Brain pericyte (primary cell): ENCODE data around the gene SRGAP2B.
"Not testable (repeated sequence)": the region's sequence is repeated elsewhere in the genome, so short reads cannot be mapped to it uniquely, and the experiment has no call there.

ENCODE experiments used
- DNase-seq: peaks from one replicate; pipeline ENCODE4 v3.0.0-alpha.2; 2012; ENCODE audit warnings: low read depth, low spot score

SRGAP2B gene

DNA sequence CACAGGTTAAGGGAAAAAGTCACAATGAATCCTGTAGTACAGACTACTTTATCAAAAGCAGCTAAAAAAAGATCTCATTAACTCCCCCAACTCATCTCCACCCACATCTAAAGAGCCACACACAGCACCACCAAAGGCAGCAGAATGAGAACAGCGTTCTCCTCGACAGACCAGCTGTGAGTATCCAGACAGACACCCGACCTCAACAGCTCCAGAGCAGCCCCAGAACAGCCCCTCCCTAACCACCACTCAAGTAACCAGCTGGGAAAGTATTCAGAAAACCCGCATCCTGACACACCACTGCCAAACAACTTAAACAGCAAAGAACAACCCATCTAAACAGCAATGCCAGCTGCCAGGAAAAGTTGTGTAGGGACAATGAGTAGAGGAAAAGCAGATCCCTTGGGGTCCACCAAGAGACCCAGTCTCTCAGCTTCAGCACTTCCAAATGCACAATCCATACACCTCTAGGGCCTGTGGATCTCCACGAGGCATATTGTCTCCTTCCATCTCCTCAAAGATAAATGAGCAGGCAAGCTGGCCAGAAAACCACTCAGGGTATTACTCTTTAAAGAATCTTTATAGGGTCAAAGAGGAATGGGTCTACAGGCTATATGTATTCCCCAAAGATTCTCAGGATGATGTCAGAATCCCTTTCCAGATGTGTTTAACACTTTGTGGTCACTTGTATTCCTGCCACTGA, 49.4 kb downstream of the SRGAP2B start:
- DNase-seq = not testable (repeated sequence)

- DNase-seq = not testable (repeated sequence)
Measured at GRCh38 chr1:145041519-145041918, 53.6 kb downstream of the SRGAP2B start.

GRCh38 chr1:145036019-145036418, 59.1 kb downstream of the SRGAP2B start:
- not testable (repeated sequence) for DNase-seq

DNA sequence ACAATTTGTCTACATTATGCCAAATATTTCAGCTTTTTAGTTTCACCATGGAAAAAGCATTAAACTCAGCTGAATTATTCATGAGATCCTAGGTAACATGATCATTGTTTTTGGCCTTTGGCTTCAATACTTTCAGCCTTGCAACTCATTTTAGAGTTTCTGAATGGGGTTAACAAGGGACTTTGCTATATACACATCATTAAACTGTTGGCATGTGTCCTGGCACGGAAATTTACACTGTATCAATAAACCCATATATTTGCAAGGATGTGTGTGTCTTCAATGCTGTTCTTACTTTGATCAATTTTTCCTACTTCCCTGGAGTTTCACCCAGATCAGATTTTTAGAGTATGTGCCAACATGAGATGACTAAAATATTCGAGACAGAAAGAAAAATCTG, 61.6 kb downstream of the SRGAP2B start:
- DNase-seq = not testable (repeated sequence)

GRCh38 chr1:145027251-145027650, 67.9 kb downstream of the SRGAP2B start:
- not testable (repeated sequence) for DNase-seq

GRCh38 chr1:145025286-145025685, 69.8 kb downstream of the SRGAP2B start:
- not testable (repeated sequence) for DNase-seq

GRCh38 chr1:145022259-145022658, 72.9 kb downstream of the SRGAP2B start:
- not testable (repeated sequence) for DNase-seq

DNA sequence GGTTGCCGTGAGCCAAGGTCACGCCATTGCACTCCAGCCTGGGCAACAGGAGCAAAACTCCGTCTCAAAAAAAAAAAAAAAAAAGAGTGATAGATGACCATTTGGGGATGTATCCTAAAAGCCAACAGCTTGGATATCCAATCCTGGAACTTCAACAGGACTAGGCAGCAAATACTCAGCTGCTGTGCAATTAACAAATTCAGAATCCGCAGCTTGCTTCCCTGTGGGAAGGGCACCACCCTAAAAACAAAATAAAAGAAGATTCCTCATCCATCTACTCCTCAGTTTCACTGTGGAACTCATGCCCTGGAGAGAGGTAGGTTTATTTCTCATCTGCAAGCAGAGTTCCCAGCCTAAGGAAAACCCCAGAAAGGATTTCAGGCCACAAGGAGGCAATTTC, 73.4 kb downstream of the SRGAP2B start:
- DNase-seq = not testable (repeated sequence)

- DNase-seq = not testable (repeated sequence)
Measured at GRCh38 chr1:145019709-145020108, 75.4 kb downstream of the SRGAP2B start.

- DNase-seq = not testable (repeated sequence)
Measured at GRCh38 chr1:145017725-145018124, 77.4 kb downstream of the SRGAP2B start.

DNA sequence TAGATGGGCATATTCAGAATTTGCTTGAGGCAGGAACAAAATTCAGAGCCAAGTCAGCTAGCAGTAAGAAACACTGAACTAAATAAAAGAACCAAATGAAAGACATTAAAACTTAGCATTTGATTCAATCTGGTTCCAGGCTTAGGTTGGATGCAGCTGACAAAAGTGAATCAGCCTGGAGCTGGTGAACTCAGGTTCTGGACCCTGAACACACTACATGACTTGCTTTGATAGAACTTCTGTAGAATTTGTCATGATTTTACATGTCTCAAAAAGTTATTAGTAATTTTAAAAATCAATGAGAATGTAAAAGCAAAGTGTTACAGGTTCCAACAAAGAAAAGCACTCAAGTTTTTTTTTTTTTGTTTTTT, 78.7 kb downstream of the SRGAP2B start:
- DNase-seq = not testable (repeated sequence)

GRCh38 chr1:145015744-145016491, 79.2 kb downstream of the SRGAP2B start:
- DNase-seq = not testable (repeated sequence)

DNA sequence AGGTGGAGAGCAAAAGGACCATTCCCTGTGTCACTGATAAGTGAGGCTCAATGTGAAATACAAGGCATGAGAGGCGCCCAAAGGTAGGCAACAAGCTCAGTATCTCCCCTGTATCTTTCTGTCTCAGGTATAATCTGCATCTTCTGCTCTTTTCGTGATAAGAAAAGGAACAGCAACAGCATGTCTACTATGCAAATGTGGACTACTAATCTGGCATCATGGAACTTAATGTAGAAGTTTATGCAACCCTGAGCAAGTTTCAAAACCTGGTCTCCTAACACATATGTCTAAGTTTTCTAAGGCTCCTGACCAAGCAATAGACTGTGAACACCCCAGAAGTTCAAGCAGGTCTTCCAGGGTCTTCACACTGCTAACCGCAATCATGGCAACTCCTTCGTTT, 81.8 kb downstream of the SRGAP2B start:
- DNase-seq = not testable (repeated sequence)

DNA sequence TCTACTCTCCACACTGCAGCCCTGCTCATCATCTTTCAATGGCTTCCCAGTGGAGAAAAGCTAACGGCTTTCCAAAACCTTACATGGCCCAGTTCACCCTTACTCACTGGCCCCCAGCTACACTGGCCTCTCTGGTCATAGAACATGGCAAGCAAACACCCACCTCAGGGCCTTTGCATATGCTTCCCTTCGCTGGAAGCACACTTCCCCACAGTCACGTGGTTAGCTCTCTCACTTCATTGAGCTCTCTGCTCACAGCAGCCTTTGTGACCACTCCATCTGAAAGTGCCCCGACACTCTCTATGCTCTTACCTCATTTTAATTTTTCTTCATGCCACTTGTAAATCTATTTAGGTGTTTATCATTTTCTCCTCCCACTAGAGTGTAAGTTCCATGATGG, 83.3 kb downstream of the SRGAP2B start:
- not testable (repeated sequence) for DNase-seq

- not testable (repeated sequence) for DNase-seq
Measured at GRCh38 chr1:145010580-145010979, 84.5 kb downstream of the SRGAP2B start.

DNA sequence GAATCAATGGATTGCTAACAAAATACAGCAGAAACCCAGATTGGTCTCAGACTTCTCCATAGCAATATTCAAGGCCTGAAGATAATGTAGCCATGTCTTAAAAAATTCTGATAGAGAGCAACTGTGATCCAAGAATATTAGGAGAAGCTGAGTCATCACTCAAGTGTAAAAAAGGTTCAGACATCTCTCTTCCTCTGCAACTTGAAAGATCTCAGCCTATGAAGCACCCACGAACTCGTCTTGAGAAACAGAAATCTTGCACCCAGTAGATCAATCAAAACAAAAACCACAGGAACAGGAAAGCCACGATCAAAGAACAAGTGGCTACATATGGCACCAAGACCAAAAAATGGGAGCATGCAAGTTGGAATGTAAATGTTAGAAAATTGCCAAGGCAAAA, 85.2 kb downstream of the SRGAP2B start:
- DNase-seq = not testable (repeated sequence)

DNA sequence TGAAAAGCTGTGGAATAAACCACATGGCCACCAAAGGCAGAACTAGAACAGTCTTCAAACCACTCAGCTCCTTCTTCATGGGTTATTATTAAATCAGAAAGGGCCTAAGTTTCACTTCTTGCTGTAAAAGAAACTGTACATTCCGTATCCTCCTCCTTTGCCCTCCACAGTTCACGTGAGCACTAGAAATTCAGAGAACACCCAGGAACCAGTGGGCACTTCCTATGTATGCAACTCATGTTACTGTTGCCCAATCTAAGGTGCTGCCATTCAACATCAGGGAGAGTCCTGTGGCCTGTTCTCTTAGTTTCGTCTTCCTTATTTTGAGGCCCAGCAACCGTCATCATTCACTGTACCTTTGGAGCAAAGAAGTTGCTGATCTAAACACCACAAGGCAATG, 86.7 kb downstream of the SRGAP2B start:
- not testable (repeated sequence) for DNase-seq

DNA sequence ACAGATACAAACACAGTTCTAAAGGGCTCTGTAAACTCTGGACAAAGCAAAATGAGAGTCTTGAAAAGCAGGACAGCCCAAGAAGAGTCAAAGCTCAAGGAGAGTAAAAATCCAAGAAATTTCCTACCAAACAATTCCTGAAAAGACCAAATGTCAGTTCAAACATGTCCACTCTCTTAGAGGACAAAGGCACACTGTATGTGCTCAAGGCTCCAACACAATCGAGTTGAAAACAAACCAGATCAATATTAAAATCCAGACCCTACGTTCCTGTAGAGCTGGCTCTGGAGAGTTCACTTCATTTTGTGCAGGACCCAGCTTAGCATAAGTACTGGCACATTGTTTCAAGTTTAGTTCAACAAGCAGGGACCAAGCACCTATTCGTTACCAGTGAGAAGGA, 90.0 kb downstream of the SRGAP2B start:
- DNase-seq = not testable (repeated sequence)

DNA sequence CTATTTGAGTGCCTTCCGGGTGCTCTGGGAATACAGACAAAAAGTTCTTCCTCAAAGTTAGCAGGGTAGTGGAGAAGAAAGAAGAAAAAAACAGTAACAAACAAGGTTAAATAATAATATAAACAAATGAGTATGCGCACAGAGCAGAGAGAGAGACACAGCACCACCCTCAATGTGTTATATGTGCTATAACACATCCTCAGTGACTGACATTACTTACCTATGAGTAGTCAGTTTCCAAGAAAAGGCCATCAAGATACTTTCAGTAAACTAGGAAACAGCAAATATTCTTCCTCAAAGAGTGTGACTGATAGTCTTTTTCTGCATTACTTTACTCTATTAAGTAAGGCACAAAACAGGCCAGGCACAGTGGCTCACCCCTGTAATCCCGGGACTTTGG, 93.7 kb downstream of the SRGAP2B start:
- DNase-seq = not testable (repeated sequence)

- DNase-seq = not testable (repeated sequence)
Measured at GRCh38 chr1:145000743-145001326, 94.3 kb downstream of the SRGAP2B start.

DNA sequence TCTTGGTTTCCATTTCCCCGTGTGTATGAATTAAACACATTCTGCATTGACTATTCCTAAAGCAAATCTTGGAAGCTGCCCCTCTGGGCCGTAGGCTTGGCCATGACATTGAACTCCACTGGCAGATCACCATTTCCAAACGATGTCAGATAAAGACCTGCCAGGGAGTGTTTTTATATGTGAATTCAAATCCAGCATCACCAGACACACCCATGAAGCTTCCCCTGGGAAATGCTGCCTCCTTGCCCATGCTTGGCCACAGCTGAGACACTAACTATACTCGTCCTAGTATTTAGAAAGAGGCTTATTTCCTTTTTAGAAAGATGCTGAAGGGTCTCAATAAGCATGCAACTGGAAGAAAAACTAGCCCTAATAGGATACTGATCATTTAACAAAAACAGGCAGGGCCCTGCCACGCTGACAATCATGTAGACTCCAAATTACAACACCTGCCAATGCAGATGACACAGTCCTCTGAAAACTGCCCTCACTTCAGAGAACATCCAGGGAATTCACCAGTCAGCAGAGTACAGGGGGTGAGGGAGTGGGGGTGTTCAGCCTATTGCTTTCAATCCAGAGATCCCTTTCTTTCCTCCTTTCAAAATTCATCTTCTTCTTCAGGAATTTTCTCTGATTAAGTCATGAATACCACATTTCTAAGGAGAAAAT, 94.9 kb downstream of the SRGAP2B start:
- not testable (repeated sequence) for DNase-seq

GRCh38 chr1:144998981-144999273, 96.2 kb downstream of the SRGAP2B start:
- DNase-seq = not testable (repeated sequence)
